T-helper 1 cell (primary cell): Measurements from ENCODE around the gene TRIM67.
"Not testable (repeated sequence)": the region's sequence is repeated elsewhere in the genome, so short reads cannot be mapped to it uniquely, and the experiment has no call there.

ENCODE experiments used
- DNase-seq, 5 donors: peaks; one replicate each; pipeline ENCODE4 v3.0.0-alpha.2; 2012 to 2020

TRIM67 gene

DNA sequence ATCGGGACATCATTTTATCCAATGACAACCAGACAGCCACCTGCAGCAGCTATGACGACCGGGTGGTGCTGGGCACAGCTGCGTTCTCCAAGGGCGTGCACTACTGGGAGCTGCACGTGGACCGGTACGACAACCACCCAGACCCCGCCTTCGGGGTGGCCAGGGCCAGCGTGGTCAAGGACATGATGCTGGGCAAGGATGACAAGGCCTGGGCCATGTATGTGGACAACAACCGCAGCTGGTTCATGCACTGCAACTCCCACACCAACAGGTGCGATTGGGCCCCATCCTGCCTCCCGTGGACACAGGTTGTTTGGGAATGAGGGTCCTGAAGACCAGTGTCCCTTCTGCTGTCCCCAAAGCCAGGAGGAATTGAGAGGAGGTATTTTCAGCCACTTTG, 47.1 kb downstream of the TRIM67 start:
- no peak for DNase-seq

- no peak for DNase-seq
Observed at GRCh38 chr1:231209531-231209930, 47.7 kb downstream of the TRIM67 start.

GRCh38 chr1:231210126-231210525, 48.3 kb downstream of the TRIM67 start:
- no peak for DNase-seq

DNA sequence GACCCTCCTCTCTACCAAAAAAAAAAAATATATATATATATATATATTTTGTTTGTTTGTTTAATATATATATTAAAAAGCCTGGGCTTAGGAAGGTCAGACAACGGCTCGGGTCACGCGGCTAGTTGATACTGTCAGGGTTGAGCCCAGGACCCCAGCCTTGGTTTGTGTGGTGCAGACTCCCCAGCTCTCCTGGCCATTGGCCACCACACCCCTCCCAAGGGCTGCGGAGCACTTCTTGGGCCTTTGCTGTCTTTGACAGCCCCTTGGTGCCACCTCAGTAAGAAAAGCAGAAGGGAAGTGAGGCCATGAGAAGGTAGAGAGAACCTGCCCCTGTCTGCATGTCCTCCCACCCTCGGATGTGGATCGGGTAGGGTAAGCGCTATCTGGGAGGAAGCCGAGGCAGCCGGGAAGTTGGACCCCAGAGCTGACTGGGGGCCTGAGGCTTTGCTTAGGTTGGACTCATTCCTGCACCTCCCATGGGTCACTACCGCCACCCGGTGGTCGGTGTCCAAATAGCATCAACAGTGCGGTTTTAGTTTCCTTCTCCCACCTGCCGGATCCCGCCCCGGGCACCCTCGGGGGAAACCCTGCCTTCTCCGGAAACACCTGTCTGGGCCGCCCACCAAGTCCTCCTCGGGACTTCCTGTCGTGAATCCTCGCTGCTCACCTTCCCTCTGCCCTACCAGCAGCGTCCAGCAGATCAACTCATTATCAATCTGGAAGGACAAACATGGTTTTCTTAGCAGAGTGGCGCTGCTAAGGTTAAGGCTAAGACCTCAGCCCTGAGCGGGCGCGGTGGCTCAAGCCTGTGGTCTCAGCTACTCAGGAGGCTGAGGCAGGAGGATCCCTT, 49.4 kb downstream of the TRIM67 start:
- DNase-seq = peak; percentile 73 to 85 (median 81)

DNA sequence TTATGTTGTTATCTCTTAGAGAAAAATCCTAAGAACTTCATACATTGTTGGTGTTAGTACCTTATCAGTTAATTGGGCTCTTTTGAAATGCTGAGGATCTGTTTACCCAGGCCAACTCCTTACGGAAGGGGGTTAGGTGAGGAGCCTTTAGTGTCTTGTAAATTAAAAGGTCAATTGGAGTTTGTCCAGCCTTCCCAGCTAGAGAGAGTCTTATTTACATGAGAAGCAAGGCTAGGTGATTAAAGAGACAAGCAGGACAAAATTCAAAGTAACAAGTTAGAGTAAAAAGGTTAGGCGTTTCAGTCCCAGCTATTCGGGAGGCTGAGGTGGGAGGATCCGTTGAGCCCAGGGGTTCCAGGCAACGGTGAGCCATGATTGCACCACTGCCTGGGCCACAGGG, 50.4 kb downstream of the TRIM67 start:
- DNase-seq = not testable (repeated sequence)

GRCh38 chr1:231213831-231214573, 52.1 kb downstream of the TRIM67 start:
- DNase-seq = no peak

DNA sequence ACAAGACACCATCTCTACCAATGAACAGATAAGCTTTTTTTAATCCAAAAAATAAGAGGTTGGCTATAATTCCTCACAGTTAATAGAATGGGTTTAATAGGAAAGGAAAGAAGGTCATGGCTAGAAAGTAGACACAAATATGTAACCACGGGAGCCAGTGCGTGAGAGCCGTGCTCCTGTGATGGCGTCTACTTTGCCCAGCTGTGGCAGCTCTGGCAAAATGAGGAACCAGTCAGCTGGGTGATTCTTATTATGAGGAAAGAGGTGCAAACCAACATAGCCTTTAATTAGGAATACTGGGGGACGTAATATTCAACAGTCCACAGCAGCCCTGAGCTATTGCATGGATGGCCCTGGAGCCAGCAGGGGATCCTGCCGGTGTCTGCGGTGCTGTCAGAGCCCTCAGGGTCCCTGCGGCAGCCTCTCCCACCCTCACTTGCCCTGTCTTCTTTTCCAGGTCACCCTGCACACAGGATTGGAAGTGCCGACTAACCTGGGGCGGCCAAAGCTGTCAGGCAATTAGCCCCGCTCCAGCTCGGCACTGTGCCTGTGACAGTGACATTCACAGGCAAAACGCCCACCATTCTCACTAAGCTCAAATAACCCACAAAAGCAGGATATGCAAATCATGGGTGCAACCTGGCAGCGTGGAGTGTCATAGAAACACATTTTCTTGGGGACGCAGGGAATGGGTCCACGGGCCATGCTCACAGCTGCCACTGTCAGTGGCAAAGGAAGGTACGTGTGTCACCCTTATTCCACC, 53.2 kb downstream of the TRIM67 start:
- no peak for DNase-seq

DNA sequence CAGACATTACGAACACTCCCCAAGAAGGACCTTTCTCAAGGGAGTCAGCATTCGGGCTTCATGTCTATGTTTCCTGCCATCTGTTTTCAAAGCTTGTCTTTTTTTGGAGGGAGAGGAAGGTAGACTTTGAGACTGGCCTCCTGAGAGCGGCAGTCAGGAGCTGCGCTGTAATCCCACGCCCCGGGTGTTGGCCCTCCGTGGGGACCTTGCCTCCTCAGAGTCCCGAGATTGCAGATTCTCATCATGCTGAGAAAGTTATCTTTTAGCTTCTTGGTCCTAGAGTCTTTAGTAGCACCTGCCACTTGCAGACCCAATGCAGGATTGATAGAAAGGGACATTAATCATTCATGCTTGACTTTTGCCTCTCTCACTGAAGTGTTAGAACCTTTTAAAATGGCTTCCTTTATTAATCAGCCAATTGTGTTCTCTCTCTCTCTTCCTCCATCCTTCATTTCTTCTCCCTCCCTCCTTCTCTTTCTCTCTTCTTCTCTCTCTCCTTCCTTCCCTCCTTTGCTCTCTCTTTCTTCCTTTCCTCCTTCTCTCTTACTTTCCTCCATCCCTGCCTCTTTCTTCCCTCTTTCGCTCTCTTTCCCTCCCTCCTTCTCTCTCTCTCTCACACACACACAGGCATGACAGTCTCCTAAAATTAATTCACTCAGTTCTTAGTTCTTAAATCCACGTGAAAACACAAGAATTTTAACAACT, 54.0 kb downstream of the TRIM67 start:
- DNase-seq = no peak

- no peak for DNase-seq
Observed at GRCh38 chr1:231216498-231216897, 54.6 kb downstream of the TRIM67 start.

DNA sequence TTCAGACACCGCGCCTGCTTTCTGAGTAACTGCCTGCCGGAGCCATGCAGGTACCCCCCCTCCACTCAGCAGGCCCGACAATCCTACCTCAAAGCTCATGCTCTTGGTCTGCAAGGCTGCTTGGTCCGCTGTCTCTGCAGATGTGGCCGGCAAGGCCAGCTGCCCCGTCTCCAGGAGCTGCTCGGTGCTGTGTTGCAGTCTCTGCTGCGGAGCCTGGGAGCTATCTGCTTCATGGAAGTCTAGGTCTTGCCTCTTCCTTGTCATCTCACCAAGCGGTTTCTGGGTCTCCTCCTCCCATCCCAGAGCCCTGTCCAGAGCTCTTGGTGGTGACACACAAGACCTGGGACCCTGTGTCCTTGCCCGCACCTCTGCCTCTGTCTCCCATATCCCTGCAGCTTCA, 55.2 kb downstream of the TRIM67 start:
- DNase-seq = no peak

DNA sequence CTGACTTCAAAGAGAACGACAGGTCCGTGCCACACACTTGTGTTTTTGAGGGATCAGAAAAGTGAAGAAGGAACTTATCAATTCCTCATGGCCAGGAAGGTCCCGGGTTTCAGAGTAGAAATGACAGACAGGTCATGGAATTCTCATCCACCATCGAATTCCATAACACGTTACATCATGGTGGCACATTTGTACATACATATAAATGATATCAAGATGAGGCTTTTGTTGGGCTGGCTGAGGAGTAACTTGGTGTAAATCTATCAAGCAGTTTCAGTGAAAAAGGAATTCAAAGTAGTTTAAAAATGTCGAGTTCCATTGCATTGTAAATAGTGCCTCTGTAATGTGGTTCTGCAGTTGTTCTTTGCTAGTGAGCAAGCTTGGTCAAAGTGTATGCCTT, 56.2 kb downstream of the TRIM67 start:
- no peak for DNase-seq

GRCh38 chr1:231219422-231220401, 57.9 kb downstream of the TRIM67 start:
- DNase-seq = no peak

DNA sequence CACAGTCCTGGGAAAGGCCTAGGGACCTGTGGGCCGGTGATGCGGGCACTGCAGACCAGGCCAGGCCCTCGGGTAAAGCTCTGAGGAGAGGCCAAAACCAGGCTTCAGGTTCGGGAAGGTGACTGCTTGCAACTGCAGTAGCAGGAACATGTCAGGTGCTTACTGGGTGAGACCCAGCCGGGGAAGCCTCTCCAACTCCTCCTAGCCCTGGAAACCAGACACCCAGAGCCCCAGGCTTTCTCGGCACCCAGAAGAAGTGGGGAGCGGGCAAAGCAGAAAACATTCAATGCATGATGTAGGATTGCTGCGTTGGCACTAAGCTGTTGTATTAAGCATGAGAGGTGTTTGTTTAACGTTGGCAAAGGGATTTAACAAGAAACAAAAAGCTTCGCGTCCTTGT, 58.9 kb downstream of the TRIM67 start:
- no peak for DNase-seq

DNA sequence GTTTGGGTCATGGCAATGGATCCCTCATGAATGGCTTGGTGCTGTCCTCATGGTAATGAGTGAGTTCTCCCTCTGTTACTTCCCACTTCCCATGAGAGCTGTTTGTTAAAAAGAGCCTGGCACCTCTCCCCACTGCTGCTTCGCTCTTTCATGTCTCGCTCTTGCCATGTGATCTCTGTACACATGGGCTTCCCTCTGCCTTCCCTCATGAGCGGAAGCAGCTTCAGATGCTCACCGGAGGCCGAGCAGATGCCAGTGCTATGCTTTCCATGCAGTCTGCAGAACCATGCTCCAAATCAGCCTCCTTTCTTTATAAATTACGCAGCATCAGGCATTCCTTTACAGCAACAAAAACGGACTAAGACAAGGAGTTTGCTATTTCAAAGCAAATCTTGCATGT, 64.3 kb downstream of the TRIM67 start:
- DNase-seq = no peak

- no peak for DNase-seq
Observed at GRCh38 chr1:231231511-231231910, 69.7 kb downstream of the TRIM67 start.

DNA sequence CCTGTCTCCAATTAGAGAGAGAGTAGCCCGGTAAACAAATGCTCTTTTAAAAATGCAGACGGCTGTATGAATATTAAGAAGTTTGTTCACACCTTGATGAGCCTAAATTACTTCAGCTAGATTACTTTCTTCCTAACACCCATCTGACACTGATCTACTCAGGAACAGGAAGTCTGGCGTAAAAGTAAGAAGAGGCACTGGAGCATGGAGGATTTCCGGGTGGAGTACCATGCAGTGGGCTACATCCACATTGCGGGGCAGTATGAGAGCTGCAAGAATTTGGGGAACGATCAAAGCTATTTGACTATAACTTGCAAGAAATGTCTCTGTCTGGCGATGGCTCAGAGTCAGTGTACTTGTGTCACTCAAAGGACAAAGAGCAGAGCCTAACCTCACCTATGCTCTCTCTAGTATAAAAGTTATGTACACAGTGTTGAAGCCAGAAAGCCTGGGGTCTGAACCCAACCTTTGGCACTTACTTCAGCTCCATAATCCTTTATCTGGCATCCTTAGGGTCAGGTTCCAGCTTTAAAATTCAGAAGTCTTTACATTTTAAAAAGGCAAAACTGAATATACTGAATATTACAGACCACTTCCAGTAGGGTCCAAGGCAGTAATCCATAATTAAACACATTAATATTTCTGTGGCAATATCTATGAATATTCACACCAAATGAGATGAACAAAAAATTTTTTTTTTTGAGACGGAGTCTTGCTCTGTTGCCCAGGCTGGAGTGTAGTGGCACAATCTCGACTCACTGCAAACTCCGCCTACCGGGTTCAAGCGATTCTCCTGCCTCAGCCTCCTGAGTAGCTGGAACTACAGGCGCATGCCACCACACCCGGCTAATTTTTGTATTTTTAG, 71.2 kb downstream of the TRIM67 start:
- no peak for DNase-seq

- DNase-seq = no peak
Observed at GRCh38 chr1:231233735-231234417, 72.0 kb downstream of the TRIM67 start.

DNA sequence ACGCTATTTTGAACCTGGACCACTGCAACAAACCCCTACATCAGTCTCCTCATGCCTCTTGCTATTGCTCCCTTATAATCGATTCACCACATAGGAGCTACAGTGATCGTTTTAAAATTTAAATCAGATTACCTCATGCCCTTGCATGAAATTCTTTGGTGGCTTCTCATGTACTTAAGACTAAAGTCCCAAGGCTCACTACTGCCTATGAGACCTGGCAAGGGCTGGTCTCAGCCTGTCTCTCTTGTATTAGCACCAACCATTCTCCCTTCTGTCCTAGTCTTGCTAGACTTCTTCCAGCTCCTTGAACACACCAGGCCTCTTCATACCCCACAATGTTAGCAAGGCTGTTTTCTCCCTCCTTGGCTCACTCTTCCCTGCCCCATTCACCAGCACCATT, 72.6 kb downstream of the TRIM67 start:
- no peak for DNase-seq

GRCh38 chr1:231235526-231236207, 73.8 kb downstream of the TRIM67 start:
- no peak for DNase-seq
